Endothelial cell of umbilical vein (primary cell): ENCODE measurements around the gene SCN5A.

Experiments used
- CTCF ChIP-seq, 2 donors: IDR thresholded peaks; 1 replicate in 1 of 2; 2 replicates in 1 of 2; pipeline ENCODE4 v1.5.1; 2011; ENCODE audit warnings: low read length in 2 of 2, mild to moderate bottlenecking in 2 of 2, moderate library complexity in 2 of 2, control low read depth in 1 of 2, inconsistent platforms in 1 of 2, low read depth in 1 of 2; ENCODE audit not compliant: insufficient read depth in 1 of 2; ENCODE audit errors: extremely low read depth in 1 of 2
- JUN ChIP-seq: IDR thresholded peaks from 2 replicates; pipeline ENCODE4 v1.6.1; 2011; ENCODE audit warnings: borderline replicate concordance, low read depth; ENCODE audit not compliant: insufficient read length, insufficient read depth
- POLR2A ChIP-seq: IDR thresholded peaks from 2 replicates; pipeline ENCODE4 v1.6.1; 2012; ENCODE audit warnings: low read depth, mild to moderate bottlenecking, control low read depth, low read length
- POLR2AphosphoS5 ChIP-seq: IDR thresholded peaks from 2 replicates; pipeline ENCODE4 v1.6.1; 2012; ENCODE audit warnings: low read depth, mild to moderate bottlenecking, control low read depth, low read length, moderate library complexity; ENCODE audit not compliant: insufficient read depth
- TF ChIP-seq, protein P1 (sequence below): IDR thresholded peaks from 2 replicates; pipeline ENCODE4 v1.6.1; 2011; ENCODE audit not compliant: insufficient read depth, insufficient read length

DNA sequence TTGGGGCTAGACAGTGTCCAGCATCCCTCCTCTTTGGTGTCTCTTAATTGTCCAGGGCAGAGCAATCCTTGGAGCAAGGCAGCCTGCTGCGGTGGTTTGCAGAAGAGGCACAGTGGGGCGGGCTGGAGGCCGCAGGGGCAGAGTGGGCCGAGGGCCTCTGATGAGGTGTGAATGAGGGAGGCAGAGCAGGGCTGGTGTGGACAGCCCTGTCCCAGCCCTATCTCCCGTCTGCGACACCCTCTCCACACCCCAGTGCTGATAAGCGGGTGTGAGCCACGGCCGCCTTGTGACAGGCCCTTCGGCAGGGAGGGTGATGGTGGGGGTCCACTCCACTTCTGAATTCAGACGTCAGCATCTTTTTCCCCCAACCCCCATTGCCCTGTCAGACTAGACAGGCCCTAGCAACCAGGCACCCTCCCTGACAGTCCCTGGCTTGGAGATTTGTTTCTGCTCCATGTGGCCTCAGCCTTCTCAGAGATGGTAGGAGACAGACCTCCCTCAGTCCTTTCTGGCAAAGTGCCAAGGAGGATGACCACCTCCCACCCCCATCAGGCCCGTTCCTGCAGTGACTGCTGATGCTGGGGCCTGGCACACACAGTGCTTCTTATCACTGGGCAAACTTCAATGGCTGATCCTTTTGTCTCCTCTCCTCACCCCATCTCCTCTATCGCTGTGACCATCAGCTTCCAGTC lies 116.1 kb downstream of the SCN5A start:
- TF ChIP-seq POLR2A = no peak
- TF ChIP-seq CTCF (IDR thresholded peaks at IDR 0.05; ENCODE audit: extremely low read depth in 1 of 2, insufficient read depth in 1 of 2, low read depth in 1 of 2, low read length in 2 of 2) = no peak
- TF ChIP-seq POLR2AphosphoS5 = no peak
- TF ChIP-seq JUN = no peak
- TF ChIP-seq, protein P1, sequence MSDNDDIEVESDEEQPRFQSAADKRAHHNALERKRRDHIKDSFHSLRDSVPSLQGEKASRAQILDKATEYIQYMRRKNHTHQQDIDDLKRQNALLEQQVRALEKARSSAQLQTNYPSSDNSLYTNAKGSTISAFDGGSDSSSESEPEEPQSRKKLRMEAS = no peak
